ENCODE measurements around the gene ZFAND6.

GRCh38 chr15:80163217-80163616, 103.7 kb downstream of the ZFAND6 start:
- TF ChIP-seq, protein P1, sequence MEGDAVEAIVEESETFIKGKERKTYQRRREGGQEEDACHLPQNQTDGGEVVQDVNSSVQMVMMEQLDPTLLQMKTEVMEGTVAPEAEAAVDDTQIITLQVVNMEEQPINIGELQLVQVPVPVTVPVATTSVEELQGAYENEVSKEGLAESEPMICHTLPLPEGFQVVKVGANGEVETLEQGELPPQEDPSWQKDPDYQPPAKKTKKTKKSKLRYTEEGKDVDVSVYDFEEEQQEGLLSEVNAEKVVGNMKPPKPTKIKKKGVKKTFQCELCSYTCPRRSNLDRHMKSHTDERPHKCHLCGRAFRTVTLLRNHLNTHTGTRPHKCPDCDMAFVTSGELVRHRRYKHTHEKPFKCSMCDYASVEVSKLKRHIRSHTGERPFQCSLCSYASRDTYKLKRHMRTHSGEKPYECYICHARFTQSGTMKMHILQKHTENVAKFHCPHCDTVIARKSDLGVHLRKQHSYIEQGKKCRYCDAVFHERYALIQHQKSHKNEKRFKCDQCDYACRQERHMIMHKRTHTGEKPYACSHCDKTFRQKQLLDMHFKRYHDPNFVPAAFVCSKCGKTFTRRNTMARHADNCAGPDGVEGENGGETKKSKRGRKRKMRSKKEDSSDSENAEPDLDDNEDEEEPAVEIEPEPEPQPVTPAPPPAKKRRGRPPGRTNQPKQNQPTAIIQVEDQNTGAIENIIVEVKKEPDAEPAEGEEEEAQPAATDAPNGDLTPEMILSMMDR (conservative IDR thresholded peaks at IDR 0.05; ENCODE audit: low read length), result no peak
- no peak for TF ChIP-seq EZH2phosphoT487 (IDR thresholded peaks at IDR 0.05; ENCODE audit: borderline replicate concordance)
